H1 (cell line): ENCODE results near the gene CLPTM1L. TPM values are rescaled to one million over a fixed set of nuclear protein-coding genes. Genes with fewer than 3 reads are reported as not detected.

ENCODE experiments used
- BCL11A ChIP-seq, 2 experiments: IDR thresholded peaks; one replicate each; pipeline ENCODE4 v1.6.1; 2011; ENCODE audit warnings: low read depth in 2 of 2, low read length in 2 of 2, mild to moderate bottlenecking in 2 of 2
- BRCA1 ChIP-seq: IDR thresholded peaks from 2 replicates; pipeline ENCODE4 v1.6.1; 2012; ENCODE audit warnings: low read depth, low read length, improper control_type of control experiment
- CHD2 ChIP-seq: IDR thresholded peaks from 2 replicates; pipeline ENCODE4 v1.6.1; 2012; ENCODE audit warnings: low read length, improper control_type of control experiment
- MAFK ChIP-seq: IDR thresholded peaks from 2 replicates; pipeline ENCODE4 v1.6.1; 2012; ENCODE audit warnings: low read depth, mild to moderate bottlenecking, improper control_type of control experiment, low read length
- RNF2 ChIP-seq: fragments of 200-900, 300-1000 bp; sonication (generic); IDR thresholded peaks from 2 replicates; pipeline ENCODE4 v1.7.1; 2016; ENCODE audit warnings: borderline replicate concordance, low read depth, mild to moderate bottlenecking, antibody characterized with exemption, low read length; ENCODE audit not compliant: poor library complexity, severe bottlenecking; ENCODE audit errors: missing control alignments
- YY1 ChIP-seq: IDR thresholded peaks from 2 replicates; pipeline ENCODE4 v1.6.1; 2011; ENCODE audit warnings: low read depth, mild to moderate bottlenecking, low read length
- polyA plus RNA-seq, 7 experiments: library from polyadenylated mRNA; depleted of rRNA in 3 of 7; stranded (reverse) in 5 of 7; unstranded in 2 of 7; fragments of >200 nt in 5 of 7; fragments of 200-250 nt in 2 of 7; gene quantifications; 1 replicate in 5 of 7; 2 replicates in 1 of 7; 4 replicates in 1 of 7; pipeline versions ENCODE4 v1.2.1 to v1.2.3, GENCODE V29; 2011 to 2013; ENCODE audit warnings: missing spikeins in 2 of 7, mixed read lengths in 2 of 7
- total RNA-seq: library from RNA; stranded (reverse); fragmentation: NEBNext Ultra II Directional; extraction: Animal tissue kit (Norgen Biotek cat#: 25700); gene quantifications from 2 replicates; pipeline ENCODE4 v1.2.1, GENCODE V29; 2021
- TF ChIP-seq, protein P1 (sequence below): IDR thresholded peaks from 2 replicates; pipeline ENCODE4 v1.6.1; 2012; ENCODE audit warnings: inconsistent platforms

CLPTM1L gene
- total and polyA plus RNA-seq, 2 of the 8 experiments (the other 6 are each of a cell fraction or from before 2014, with no cell fraction given) = 102 to 119 TPM

DNA sequence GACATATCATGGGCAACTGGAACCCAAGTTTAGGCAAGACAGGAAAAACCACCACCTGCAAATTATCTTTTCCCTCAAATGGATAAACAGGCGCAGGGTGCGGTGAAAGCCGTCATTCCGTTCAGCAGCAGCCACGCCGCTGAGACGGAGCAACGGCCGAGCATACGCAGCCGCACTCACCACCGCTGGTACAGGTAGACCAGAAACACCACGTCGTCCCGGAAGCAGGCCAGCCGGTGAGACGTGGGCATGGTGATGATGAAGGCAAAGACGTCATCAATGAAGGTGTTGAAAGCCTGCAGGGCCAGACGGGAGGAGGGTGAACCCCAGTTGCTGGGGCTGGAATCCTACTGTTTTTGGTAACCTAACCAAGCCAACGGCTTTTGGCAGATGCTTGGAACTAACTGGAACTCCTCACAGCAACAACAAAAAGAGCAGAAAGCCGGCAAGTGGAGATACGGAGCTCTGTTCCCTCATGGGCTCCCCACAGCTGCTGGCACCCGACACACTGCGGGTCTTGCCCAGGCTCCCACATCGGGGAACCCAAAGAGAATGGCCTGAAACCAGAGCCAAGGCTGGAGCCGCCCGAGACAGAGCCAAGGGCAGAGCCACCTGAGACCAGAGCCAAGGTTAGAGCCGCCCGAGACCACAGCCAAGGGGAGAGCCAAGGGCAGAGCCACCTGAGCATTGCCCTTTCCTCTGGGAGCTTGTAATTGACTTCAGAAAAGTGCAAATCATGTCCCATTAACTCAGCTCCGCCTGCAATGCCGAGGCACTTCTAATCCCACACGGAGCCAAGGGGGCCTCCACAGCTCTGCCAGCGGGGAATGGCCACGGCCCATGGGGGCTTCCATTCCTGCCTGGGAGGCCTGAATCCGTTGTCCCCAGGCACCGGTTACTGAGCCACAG lies 24.2 kb downstream of the CLPTM1L start (continued):
- TF ChIP-seq RNF2 = no peak
- no peak for TF ChIP-seq MAFK
- TF ChIP-seq BCL11A (IDR thresholded peaks at IDR 0.05; ENCODE audit: low read depth in 2 of 2, low read length in 2 of 2) = no peak
- no peak for TF ChIP-seq BRCA1
- no peak for TF ChIP-seq CHD2
- TF ChIP-seq, protein P1, sequence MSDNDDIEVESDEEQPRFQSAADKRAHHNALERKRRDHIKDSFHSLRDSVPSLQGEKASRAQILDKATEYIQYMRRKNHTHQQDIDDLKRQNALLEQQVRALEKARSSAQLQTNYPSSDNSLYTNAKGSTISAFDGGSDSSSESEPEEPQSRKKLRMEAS = no peak
- no peak for TF ChIP-seq YY1
- TF ChIP-seq, all 59 proteins: peak for 0
